NT2/D1 (cell line): ENCODE results near the gene PRKN.

Experiments
- YY1 ChIP-seq: IDR thresholded peaks from 2 replicates; pipeline ENCODE4 v1.6.1; 2011; ENCODE audit not compliant: insufficient read length, insufficient read depth
- ZNF274 ChIP-seq: IDR thresholded peaks from 2 replicates; pipeline ENCODE4 v1.6.1; 2011; ENCODE audit warnings: mild to moderate bottlenecking, low read depth, low read length

- TF ChIP-seq ZNF274 (no peak), YY1 (no peak)
Observed at GRCh38 chr6:161361529-161361928, 1366.0 kb downstream of the PRKN start.
